Measurements from ENCODE around the gene NTRK1. TPM values are rescaled to one million over a fixed set of nuclear protein-coding genes. Genes with fewer than 3 reads are reported as not detected.

NTRK1 gene
- total and polyA plus RNA-seq, 2 of the 4 experiments (the other 2 are of a cell fraction), result not detected

DNA sequence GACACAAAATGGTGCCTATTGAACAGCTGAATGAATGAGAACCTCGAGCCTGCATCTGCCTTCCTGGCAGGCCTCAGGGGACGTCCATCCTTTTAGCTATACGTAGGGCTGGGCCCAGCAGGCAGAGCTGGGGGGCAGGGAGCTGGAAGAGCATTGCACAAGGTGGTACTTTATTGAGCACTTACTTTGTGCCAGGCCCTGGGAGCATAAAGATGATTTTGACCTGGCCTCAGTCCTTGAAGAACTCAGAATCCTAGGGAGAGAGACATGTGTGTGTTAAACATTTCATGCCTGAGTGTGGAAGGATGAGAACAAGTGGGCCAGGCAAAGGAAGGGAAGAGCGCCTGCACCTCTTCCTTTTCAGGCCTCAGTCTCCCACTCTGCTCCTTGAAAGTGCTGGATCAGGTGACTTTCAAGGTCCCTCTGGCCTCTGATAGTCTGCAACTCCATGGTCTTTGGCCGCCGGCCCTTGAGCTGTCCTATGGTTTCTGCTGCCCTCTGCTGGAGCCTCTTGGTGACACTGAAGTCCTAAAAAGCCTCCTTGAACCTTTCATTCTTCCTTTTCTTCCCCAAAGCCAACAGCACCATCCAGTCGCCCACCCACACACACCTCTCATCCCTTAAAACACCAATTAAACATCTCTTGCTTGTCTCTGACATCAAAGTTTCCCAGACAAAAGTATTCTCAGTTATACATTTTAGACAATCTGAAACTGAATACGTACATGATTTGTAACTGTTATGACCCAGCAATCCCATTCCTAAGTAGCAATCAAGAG is 29.3 kb downstream of the NTRK1 start:
- WGBS, 2 experiments (ENCODE audit: extremely low coverage in 2 of 2, insufficient read length in 1 of 2), result 46 to 100% methylated on average over 1 to 6 of the region's 8 CpGs
- ChIA-PET POLR2A (ENCODE audit: unreplicated experiment) (no interaction called here), CTCF (interaction anchor here (0.6 to 4.1 kb wide), 15 partner anchors 15 to 206 kb away, joined by 3 to 24 read pairs (median 4); partner anchors contain the start of gene INSRR)
- H3K18ac ChIP-seq (ENCODE audit: low read depth, low read length), result no peak overlapping the region
- H2BK15ac ChIP-seq (ENCODE audit: low read depth, low read length), result no peak overlapping the region
- BruUV-seq (replicated peaks), result no TSS peak
- H3K14ac ChIP-seq (replicated peaks; ENCODE audit: low read depth, low read length), result no peak overlapping the region
- H4K20me1 ChIP-seq (ENCODE audit: insufficient read depth, low read length), result no peaks in the 10 kb centered on the region
- peak; percentile 75 for DNase-seq
- no peak overlapping the region for H3K56ac ChIP-seq (ENCODE audit: extremely low read depth, insufficient read depth, low read length)
- dilution Hi-C loops (cut with HindIII; ENCODE audit: low sequenced_read_pairs, unreplicated experiment), result no loop called here
- in situ Hi-C loops (cut with MboI; ENCODE audit: low sequenced_read_pairs), result loop anchor here (5.0 to 10.0 kb wide), 2 partner anchors 37 to 195 kb away; no protein-coding TSS in a partner anchor
- H3K9ac ChIP-seq (ENCODE audit: low read depth, low read length), result no peak overlapping the region
- H4K5ac ChIP-seq (ENCODE audit: low read depth, low read length), result no peak overlapping the region
- H3K4me1 ChIP-seq (ENCODE audit: control insufficient read depth, insufficient read depth, low read length), result peaks cover 6% of the 10 kb centered on the region
- H2BK20ac ChIP-seq (ENCODE audit: low read depth, low read length), result no peak overlapping the region
- H3K27ac ChIP-seq (ENCODE audit: insufficient read depth, low read length), result no peak overlapping the region
- ATAC-seq (ENCODE audit: low read depth), result peak; percentile 60
- peak overlapping the region; percentile 60 for H2AK9ac ChIP-seq (replicated peaks; ENCODE audit: low read depth, low read length, poor library complexity)
- H3K9me1 ChIP-seq (ENCODE audit: insufficient read depth, low read length), result peaks cover 4% of the 10 kb centered on the region; the same call in 1 of the 2 replicates
- H3K27me3 ChIP-seq (ENCODE audit: control insufficient read depth, insufficient read depth, low read length), result peaks cover 37% of the 10 kb centered on the region
- H2AK5ac ChIP-seq (ENCODE audit: low read depth, low read length), result no peak overlapping the region
- no peak overlapping the region for H2BK120ac ChIP-seq (ENCODE audit: low read depth, low read length)
- H3K79me1 ChIP-seq (ENCODE audit: low read depth in 1 of 2, low read length in 2 of 2), result peaks cover 0 to 17% of the 10 kb centered on the region in 2 experiments; a peak in 3 of 4 replicates
- H2AFZ ChIP-seq (replicated peaks; ENCODE audit: low read length, poor library complexity), result peak overlapping the region; percentile 70
- no peak overlapping the region for H3K4me3 ChIP-seq (ENCODE audit: insufficient read depth, low read depth, low read length)
- no peak for TF ChIP-seq NFE2L2 (IDR thresholded peaks at IDR 0.05; ENCODE audit: low read depth, low read length)
- peak; percentile 89 for TF ChIP-seq SMC3 (IDR thresholded peaks at IDR 0.05; ENCODE audit: low read depth, low read length)
- TF ChIP-seq, protein P1, sequence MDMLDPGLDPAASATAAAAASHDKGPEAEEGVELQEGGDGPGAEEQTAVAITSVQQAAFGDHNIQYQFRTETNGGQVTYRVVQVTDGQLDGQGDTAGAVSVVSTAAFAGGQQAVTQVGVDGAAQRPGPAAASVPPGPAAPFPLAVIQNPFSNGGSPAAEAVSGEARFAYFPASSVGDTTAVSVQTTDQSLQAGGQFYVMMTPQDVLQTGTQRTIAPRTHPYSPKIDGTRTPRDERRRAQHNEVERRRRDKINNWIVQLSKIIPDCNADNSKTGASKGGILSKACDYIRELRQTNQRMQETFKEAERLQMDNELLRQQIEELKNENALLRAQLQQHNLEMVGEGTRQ (IDR thresholded peaks at IDR 0.05; ENCODE audit: low read depth, low read length), result peak; percentile 61; the same call in 1 of the 2 replicates
- TF ChIP-seq RAD21 (IDR thresholded peaks at IDR 0.05; ENCODE audit: low read length), result peak; percentile 90
- no peak for TF ChIP-seq FOS (IDR thresholded peaks at IDR 0.05; ENCODE audit: low read depth, low read length)
- TF ChIP-seq, protein P2, sequence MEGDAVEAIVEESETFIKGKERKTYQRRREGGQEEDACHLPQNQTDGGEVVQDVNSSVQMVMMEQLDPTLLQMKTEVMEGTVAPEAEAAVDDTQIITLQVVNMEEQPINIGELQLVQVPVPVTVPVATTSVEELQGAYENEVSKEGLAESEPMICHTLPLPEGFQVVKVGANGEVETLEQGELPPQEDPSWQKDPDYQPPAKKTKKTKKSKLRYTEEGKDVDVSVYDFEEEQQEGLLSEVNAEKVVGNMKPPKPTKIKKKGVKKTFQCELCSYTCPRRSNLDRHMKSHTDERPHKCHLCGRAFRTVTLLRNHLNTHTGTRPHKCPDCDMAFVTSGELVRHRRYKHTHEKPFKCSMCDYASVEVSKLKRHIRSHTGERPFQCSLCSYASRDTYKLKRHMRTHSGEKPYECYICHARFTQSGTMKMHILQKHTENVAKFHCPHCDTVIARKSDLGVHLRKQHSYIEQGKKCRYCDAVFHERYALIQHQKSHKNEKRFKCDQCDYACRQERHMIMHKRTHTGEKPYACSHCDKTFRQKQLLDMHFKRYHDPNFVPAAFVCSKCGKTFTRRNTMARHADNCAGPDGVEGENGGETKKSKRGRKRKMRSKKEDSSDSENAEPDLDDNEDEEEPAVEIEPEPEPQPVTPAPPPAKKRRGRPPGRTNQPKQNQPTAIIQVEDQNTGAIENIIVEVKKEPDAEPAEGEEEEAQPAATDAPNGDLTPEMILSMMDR (conservative IDR thresholded peaks at IDR 0.05; ENCODE audit: low read depth, low read length), result peak; percentile 91
- no peak for TF ChIP-seq CHD1 (IDR thresholded peaks at IDR 0.05; ENCODE audit: low read depth, low read length)
- no peaks in the 10 kb centered on the region for H3K9me3 ChIP-seq (ENCODE audit: control insufficient read depth, insufficient read depth, low read length)
- no peak overlapping the region for H3K4me2 ChIP-seq (ENCODE audit: low read depth, low read length)
- H3K4ac ChIP-seq (ENCODE audit: low read depth, low read length), result no peak overlapping the region
- H2BK5ac ChIP-seq (ENCODE audit: low read depth, low read length, poor library complexity, severe bottlenecking), result no peak overlapping the region
- peak overlapping the region in 1 of 2 experiments; percentile 57; a peak in 2 of 4 replicates for H4K8ac ChIP-seq (ENCODE audit: low read depth in 2 of 2, low read length in 2 of 2)
- intact Hi-C loops (cut with micrococcal nuclease), result loop anchor here (1.0 kb wide), 5 partner anchors 51 to 201 kb away; no protein-coding TSS in a partner anchor
- no peaks in the 10 kb centered on the region for H3K36me3 ChIP-seq (ENCODE audit: control insufficient read depth, insufficient read depth, low read length)
- no peak overlapping the region for H3K23ac ChIP-seq (ENCODE audit: low read depth, low read length)
- no peak overlapping the region for H4K91ac ChIP-seq (ENCODE audit: insufficient read depth, low read depth, low read length)
